ENCODE data around the gene RTN4RL2.

The RTN4RL2 gene

DNA sequence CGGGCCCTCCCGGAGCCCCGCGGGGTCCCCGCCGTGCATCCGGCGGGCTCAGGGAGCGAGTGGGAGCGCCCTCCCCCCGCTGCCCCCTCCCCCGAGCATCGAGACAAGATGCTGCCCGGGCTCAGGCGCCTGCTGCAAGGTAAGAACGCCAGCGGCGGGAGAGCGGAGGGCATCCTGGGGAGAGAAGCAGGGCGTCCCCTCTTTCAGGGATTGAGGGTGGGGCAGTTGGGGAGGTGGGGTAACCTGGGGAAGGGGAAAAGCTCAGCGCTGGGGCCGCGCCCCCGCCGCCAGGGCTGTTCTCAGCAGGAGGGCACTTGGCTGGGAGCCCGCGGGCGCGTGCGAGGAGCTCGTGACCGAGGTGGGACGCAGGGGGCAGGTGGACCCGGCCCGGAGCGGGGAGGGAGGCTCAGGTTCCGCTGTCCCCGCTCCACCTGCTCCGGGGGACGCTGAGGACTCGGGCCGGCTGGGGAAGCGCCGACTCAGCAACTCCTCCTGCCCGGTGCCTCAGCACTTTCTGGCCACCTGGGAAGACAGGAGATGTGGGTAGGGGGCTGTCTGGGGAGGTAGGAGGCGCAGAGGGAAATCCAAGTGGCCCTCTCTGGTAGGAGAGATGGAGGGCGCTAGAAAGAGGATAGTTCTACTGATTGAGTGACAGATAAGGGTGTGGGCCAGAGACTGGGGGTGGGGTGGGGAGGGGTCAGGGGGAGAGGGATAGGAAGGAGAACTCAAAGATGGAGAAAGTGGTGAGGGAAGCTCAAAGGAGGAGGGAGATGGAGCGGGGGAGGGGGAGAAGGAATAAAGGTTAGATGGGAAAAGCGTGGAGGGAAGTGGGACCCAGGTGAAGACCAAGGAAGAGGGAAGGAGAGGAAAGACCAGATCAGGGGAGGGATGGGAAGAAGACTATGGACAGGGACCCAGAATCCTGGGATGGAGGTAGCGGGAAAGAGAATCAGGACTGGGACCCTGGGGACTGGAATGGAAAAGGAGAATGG, 726 bp downstream of the RTN4RL2 start:
- no peak for DNase-seq (ENCODE audit: low read depth)
- H3K4me3 ChIP-seq (ENCODE audit: low read depth, low read length) = peak overlapping the region; percentile 52

DNA sequence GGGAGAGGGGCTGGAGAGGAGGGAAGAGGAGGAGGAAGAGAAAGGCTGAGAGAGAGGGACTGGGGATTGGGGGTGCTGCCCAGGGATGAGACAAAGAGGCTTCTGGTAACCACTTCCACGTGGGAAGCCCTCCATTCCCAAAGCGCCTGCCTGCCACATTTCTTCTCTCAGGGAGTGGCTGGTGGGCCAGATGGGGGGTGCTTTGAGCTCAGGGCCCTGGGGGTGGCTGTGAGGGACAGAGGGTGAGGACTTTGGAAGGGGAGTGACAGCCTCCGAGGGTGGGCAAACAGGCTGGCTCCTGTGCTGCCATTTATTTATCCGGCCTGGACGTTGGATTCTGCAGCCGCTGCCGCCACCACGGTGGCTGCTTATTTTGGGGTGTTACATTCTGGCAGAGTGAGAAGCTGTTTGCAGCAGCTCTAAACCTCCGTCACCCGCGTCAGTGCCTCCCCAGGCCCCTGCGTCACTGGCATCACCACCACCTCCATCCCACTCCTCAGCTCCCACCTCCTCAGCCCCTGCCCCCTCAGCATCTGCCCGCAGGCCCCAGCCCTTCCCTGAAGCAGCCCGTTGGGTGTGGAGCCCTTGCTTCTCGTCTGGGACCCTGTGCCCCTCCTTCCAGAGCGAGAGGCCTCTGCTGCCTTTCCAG, 1.6 kb downstream of the RTN4RL2 start:
- no peak for DNase-seq (ENCODE audit: low read depth)
- no peak overlapping the region for H3K4me3 ChIP-seq (ENCODE audit: low read depth, low read length)

GRCh38 chr11:57462597-57462996, 2.3 kb downstream of the RTN4RL2 start:
- H3K4me3 ChIP-seq (ENCODE audit: low read depth, low read length) = no peak overlapping the region
- no peak for DNase-seq (ENCODE audit: low read depth)

DNA sequence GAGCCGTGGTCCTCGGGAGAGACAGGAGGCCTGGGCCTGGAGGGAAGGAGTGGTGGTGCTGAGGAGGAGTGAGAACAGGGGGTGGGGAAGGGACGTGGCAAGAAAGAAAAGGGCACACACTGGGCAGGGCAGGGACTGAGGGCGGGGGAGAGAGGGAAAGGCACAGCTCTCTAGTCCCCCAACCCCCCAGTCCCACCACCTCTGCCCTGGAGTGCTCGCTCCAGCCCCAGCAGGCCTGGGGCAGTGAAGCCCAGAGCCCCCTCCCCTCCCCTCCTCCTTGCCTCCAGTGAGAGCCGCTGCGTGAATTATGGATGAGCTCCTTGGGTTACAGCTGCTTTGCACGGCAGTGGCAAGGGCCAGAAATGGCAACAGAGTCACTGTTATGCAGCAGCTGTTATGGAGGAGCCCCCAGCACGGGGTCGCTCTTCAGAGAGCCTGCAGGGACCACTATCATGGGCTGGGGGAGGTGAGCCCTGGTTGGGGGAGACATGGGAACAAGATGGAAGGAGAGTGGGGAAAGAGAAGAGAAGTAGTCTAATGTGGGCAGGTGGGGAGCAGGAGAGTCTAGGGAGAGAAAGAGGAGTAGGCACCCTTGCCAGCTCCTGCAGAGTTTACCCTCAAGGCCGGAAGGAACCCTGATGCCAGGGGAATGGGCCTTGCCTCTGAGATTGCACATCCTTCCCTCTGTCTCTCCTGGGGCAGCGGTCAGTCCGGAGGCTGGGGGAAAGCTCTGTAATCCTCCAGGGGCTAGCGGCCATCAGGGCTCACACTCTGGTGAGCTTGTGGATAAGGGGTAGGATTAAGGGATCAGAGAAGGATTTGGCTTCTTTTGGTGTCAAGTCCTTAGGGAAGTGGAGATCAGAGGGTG, 3.6 kb downstream of the RTN4RL2 start:
- DNase-seq (ENCODE audit: low read depth) = no peak
- no peak overlapping the region for H3K4me3 ChIP-seq (ENCODE audit: low read depth, low read length)

DNA sequence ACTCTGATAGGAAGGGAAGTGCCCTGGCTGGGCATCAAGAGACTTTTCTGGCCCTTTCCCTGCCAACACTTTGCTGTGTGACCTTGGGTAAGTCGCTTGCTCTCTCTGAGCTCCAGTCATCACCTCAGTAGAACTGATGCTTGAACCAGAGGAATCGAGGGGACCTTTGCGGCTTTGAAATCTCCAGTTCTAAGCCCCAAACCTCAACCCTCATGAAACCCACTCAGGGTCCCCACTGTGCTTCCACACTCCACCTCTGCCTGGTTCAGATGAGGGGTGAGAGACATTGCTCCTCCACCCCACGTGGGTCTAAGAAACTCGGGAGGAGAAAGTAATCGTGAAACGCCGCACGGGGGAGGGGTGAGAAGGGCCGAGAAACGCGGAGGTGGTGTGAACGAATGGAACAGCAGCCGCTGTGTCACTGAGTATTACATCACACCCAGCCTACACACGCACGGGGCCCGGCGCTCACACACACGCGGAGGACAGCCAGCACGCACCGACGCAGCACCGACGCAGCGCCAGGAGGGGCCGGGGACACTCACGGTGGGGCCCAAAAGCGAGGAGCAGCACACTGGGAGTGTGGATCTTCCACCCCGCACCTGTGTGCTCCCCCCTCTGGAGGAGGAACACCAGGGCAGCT, 4.3 kb downstream of the RTN4RL2 start:
- no peak for DNase-seq (ENCODE audit: low read depth)
- H3K4me3 ChIP-seq (ENCODE audit: low read depth, low read length) = no peak overlapping the region

DNA sequence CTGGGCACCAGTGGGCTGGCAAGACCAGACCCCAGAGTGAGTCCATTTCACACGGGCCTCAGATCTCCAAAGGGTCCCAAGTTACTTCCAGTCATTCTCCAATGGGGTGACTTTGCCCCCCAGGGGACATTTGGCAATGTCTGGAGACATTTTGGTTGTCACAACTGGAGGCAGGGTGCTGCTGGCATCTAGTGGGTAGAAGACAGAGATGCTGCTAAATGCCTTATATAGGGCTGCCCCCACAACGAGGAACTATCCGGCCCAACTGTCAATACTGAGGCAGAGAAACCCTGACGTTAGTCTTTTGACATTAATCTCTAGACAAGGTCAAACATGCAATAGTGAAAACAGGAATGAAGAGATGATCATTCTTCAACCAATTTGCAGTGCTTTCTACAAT, 6.4 kb downstream of the RTN4RL2 start:
- no peak overlapping the region for H3K4me3 ChIP-seq (ENCODE audit: low read depth, low read length)
- DNase-seq (ENCODE audit: low read depth) = no peak

DNA sequence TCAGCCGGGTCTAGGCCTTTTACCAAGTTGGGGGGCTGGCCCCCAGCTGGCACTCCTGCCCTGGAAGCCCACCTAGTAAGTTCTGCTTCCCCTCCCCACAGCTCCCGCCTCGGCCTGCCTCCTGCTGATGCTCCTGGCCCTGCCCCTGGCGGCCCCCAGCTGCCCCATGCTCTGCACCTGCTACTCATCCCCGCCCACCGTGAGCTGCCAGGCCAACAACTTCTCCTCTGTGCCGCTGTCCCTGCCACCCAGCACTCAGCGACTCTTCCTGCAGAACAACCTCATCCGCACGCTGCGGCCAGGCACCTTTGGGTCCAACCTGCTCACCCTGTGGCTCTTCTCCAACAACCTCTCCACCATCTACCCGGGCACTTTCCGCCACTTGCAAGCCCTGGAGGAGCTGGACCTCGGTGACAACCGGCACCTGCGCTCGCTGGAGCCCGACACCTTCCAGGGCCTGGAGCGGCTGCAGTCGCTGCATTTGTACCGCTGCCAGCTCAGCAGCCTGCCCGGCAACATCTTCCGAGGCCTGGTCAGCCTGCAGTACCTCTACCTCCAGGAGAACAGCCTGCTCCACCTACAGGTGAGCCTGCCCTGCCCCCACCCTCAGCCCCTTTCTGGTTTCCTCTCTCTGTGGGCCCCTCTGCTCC, 7.3 kb downstream of the RTN4RL2 start:
- DNase-seq (ENCODE audit: low read depth) = no peak

GRCh38 chr11:57468276-57468675, 7.9 kb downstream of the RTN4RL2 start:
- no peak overlapping the region for H3K4me3 ChIP-seq (ENCODE audit: low read depth, low read length)
- no peak for DNase-seq (ENCODE audit: low read depth)

More for the DNA sequence above, 7.3 kb downstream of the RTN4RL2 start:
- H3K4me3 ChIP-seq (ENCODE audit: low read depth, low read length) = no peak overlapping the region

DNA sequence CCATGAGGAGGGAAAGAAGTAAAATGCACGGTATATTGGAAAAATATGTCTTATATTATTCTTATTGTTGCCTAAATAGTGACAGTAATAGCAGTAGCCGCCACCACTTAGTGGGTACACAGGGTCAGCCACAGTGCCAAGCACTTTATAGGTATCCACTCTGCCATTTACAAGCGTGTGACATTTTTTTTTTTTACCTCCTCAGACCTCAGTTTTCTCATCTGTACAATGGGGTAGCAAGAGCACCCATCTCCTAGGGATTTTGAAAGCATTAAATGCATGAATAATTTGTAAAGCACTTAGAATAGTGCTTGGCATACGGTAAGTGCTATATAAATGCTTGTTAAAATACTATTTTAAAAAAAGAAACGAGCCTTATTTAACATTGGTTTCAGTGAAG, 8.9 kb downstream of the RTN4RL2 start:
- H3K4me3 ChIP-seq (ENCODE audit: low read depth, low read length) = no peak overlapping the region
- DNase-seq (ENCODE audit: low read depth) = no peak

GRCh38 chr11:57471496-57471895, 11.2 kb downstream of the RTN4RL2 start:
- no peak for DNase-seq (ENCODE audit: low read depth)
- H3K4me3 ChIP-seq (ENCODE audit: low read depth, low read length) = no peak overlapping the region

DNA sequence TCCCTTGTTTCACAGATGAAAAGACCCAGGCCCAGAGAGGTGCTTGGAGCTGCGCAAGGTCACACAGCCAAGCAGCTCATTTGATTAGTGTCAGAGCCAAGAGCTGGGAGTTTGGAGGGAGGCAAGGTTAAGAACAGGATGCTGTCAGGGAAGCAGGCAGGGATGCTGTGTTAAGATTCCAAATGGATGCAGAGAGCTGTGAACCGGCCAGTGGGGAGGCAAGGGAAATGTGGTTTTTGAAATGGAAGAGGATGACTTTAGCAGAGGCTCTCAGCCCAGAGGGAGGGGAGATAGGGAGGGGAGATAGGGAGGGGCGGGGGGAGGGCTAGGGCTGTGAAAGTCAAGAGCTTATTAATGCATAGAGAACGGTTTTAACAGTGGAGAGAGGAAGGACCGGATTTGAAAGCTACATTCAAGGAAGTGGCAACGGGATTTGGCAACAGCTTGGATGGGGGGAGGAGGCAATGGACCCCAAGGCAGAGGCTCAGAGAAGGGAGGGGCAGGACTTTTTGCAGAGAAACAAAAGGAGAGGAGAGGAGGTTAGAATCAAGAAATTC, 13.0 kb downstream of the RTN4RL2 start:
- H3K4me3 ChIP-seq (ENCODE audit: low read depth, low read length) = no peak overlapping the region
- no peak for DNase-seq (ENCODE audit: low read depth)

GRCh38 chr11:57474017-57474802, 13.9 kb downstream of the RTN4RL2 start:
- no peak for DNase-seq (ENCODE audit: low read depth)
- no peak overlapping the region for H3K4me3 ChIP-seq (ENCODE audit: low read depth, low read length)

DNA sequence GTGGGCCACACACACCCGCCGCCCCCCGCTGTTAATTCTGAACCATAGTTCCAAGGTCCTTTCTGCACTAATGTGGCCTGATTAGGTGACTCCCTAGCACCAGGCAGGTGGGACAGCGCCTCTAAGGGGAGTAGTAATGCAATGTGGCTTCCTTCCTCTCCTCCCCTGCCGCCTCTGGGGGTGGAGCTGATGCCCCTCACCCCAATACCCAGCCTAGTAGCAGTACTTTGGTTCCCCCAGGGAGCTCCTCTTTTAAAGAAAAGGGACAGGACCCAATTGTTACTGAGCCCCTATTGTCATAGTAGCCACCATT, 14.4 kb downstream of the RTN4RL2 start:
- no peak for DNase-seq (ENCODE audit: low read depth)
- no peak overlapping the region for H3K4me3 ChIP-seq (ENCODE audit: low read depth, low read length)

GRCh38 chr11:57475191-57475590, 14.9 kb downstream of the RTN4RL2 start:
- no peak overlapping the region for H3K4me3 ChIP-seq (ENCODE audit: low read depth, low read length)
- DNase-seq (ENCODE audit: low read depth) = no peak

DNA sequence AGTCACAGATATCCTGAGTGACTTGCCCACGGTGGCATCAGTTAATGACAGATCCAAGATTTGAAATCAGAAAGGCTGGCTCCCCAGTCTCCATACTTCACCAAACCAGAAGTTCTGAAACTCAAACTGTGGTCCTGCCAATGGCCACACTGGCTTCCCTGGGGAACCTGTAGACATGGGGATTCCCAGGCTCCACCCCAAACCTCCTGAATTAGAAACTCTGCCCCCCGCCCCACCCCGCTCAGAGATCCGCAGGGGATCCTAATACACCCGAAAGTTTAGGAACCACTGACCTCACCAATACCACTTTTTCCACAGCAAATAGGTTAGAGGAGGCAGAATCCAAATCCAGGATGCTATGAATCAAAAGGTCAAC, 15.3 kb downstream of the RTN4RL2 start:
- DNase-seq (ENCODE audit: low read depth) = no peak
- no peak overlapping the region for H3K4me3 ChIP-seq (ENCODE audit: low read depth, low read length)

DNA sequence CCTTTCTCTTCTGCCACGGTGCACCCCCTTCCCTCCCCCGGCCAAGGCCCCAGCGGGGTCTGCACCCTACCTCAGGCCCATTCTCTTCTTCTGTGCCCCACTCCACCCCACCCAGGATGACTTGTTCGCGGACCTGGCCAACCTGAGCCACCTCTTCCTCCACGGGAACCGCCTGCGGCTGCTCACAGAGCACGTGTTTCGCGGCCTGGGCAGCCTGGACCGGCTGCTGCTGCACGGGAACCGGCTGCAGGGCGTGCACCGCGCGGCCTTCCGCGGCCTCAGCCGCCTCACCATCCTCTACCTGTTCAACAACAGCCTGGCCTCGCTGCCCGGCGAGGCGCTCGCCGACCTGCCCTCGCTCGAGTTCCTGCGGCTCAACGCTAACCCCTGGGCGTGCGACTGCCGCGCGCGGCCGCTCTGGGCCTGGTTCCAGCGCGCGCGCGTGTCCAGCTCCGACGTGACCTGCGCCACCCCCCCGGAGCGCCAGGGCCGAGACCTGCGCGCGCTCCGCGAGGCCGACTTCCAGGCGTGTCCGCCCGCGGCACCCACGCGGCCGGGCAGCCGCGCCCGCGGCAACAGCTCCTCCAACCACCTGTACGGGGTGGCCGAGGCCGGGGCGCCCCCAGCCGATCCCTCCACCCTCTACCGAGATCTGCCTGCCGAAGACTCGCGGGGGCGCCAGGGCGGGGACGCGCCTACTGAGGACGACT, 15.9 kb downstream of the RTN4RL2 start:
- H3K4me3 ChIP-seq (ENCODE audit: low read depth, low read length) = peak overlapping the region; percentile 28
- DNase-seq (ENCODE audit: low read depth) = no peak

DNA sequence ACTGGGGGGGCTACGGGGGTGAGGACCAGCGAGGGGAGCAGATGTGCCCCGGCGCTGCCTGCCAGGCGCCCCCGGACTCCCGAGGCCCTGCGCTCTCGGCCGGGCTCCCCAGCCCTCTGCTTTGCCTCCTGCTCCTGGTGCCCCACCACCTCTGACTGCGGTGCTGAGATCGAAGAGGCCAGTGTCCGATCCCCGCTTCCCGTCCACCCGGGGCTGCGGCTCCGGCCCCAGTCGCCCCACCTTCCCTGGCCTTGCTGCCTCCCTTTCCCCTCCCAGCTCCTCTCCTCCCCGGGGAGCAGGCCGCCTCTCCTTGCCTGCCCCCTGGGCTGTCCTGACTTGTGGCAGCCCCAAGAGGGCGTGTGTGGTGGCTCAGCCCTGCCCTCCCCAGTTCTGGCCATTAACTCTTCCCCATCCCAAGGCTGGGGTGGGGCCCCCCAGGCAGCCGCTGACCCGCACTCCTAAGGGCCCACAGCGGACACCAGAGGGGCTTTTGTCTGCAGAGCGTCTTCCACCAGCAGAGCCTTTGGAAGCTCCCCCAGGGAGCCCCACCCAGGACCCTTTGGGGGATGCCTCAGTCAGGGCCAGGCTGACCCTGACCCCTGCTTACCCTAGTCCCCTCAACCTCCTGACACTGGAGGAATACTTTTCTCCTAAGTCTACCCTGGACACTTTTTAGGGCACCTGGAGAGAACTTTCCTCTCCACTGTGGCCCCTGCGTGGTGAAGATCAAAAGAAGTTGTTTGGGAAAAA, 16.6 kb downstream of the RTN4RL2 start:
- peak overlapping the region; percentile 28 for H3K4me3 ChIP-seq (ENCODE audit: low read depth, low read length)
- no peak for DNase-seq (ENCODE audit: low read depth)
